GM12874 (cell line): ENCODE measurements around the gene TMEM74B.

Source experiments
- TF ChIP-seq, protein P1 (sequence below): IDR thresholded peaks from 2 replicates; pipeline ENCODE4 v1.5.1; 2011; ENCODE audit warnings: low read depth, mild to moderate bottlenecking, control low read depth, low read length, moderate library complexity; ENCODE audit not compliant: insufficient read depth

Gene TMEM74B

DNA sequence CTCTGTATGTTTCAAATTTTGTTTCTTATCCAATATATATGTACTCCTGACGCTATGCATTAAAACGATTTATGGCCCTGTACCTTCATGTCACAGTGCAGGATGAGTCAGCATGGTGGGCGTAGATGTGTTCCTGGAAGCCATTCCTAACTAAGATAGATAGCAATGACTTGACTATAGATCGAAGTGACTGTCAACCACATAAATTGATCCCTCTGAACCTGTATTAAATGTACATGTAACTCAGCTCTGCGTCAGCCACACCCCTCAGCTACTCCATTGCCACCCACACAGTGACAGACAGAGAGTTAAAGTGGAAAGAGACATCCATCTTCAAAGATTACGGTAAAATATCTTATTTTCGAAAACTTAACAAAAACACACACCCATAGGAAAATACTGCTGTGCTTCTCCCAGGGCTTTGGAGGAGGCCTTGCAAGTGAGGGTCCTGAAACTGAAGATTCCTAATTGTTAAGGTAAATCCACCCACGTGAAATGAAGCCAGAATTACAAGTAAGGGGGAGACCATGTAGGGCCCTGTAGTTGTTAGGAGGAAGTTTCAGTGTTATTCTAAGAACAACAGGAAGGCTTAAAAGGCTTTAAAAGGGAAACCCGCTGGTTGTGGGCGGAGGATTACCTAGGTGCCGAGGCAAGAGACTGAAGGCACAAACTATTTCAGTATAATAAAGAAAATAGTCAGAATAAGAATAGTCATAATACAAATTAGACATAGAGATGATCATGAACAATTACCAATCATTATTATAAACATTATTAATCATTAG, 30.8 kb upstream of the TMEM74B start:
- TF ChIP-seq, protein P1, sequence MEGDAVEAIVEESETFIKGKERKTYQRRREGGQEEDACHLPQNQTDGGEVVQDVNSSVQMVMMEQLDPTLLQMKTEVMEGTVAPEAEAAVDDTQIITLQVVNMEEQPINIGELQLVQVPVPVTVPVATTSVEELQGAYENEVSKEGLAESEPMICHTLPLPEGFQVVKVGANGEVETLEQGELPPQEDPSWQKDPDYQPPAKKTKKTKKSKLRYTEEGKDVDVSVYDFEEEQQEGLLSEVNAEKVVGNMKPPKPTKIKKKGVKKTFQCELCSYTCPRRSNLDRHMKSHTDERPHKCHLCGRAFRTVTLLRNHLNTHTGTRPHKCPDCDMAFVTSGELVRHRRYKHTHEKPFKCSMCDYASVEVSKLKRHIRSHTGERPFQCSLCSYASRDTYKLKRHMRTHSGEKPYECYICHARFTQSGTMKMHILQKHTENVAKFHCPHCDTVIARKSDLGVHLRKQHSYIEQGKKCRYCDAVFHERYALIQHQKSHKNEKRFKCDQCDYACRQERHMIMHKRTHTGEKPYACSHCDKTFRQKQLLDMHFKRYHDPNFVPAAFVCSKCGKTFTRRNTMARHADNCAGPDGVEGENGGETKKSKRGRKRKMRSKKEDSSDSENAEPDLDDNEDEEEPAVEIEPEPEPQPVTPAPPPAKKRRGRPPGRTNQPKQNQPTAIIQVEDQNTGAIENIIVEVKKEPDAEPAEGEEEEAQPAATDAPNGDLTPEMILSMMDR = no peak

DNA sequence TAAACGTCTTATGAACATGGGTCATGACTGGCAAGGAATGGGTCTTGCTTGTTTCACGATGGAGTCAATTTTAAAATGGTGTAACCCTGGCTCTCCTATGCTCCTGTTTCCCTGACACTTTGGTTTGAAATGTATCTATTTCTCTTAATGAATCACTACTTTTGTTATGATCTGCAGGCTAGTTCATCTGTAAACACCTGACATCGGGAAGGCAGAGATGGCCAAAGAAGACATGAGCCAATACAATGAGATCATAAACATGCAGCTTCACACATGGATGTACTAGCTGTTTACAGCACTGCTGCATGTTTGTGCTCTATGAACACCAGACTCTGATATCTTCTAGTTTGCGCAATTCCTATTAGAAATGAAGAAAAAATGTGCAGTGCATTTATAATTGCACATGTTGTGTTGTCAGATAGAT, 30.1 kb upstream of the TMEM74B start:
- TF ChIP-seq, protein P1 = no peak

DNA sequence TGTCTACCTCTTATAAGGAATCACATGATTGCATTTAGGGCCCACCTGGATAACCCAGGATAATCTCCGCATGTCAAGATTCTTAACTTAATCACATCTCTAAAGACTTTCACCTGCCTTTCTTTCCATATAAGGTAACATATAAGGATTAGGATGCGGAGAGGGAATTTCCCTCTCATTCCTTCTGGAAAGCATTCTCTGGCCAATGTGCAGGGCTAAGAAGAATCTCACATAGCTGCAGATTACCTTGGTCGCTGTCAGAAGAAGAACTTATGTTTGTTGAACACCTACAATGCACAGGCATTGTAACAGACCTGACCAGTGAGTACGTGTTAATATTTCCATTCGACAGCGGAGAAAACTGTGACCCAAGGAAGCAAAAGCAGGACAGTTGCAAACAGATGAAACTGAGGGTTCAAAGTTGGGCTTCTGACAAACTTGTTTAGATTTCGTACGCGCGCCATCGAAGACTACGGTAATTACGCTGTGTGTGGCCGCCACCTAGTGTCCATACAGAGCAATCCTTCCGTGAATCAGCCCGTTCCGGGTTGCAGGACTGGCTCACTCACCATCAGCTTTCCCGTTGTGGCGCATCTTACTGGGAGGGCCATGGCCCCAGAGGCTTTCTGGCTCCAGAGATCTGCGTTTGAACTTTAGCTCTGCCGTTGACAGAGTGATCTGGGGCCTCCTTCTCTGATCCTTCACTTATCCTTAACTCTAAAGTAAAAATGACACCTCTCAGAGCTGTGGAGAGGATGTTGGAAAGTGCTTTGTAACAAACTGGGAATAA, 28.0 kb upstream of the TMEM74B start:
- TF ChIP-seq, protein P1 = peak; percentile 82

DNA sequence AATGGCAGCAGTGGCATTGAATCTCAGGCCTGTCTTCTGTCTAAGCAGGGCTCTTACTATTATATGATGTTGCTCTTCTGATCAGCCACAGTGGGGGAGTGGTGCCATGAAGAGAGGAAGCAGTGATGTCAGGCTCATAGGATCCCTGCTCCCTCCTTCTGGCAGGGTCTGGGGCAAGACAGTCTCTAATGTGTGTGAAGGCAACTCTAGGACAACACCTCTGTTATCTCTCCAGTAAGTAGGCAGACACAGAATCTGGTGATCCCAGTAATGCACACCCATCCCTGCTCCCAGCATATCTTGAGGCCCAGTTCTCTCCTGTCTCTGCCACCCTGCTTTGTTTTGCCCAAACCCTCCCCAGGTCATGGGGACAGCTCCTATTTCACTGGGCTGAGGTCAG, 27.2 kb upstream of the TMEM74B start:
- TF ChIP-seq, protein P1 = no peak

DNA sequence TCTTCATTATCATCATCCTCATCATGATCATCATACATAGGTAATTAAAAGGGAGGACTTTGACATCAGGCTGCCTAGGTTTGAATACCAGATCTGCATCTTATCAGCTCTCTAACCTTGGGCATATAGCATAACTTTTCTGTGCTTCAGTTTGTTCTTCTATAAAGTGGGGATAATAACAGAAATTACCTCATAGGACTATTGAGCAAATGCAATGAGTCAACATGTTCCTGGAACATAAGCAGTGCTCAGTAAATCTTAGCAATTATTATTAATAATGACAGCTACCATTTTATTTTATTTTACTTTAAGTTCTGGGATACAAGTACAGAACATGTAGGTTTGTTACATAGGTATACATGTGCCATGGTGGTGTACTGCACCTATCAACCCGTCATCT, 25.7 kb upstream of the TMEM74B start:
- TF ChIP-seq, protein P1 = no peak

DNA sequence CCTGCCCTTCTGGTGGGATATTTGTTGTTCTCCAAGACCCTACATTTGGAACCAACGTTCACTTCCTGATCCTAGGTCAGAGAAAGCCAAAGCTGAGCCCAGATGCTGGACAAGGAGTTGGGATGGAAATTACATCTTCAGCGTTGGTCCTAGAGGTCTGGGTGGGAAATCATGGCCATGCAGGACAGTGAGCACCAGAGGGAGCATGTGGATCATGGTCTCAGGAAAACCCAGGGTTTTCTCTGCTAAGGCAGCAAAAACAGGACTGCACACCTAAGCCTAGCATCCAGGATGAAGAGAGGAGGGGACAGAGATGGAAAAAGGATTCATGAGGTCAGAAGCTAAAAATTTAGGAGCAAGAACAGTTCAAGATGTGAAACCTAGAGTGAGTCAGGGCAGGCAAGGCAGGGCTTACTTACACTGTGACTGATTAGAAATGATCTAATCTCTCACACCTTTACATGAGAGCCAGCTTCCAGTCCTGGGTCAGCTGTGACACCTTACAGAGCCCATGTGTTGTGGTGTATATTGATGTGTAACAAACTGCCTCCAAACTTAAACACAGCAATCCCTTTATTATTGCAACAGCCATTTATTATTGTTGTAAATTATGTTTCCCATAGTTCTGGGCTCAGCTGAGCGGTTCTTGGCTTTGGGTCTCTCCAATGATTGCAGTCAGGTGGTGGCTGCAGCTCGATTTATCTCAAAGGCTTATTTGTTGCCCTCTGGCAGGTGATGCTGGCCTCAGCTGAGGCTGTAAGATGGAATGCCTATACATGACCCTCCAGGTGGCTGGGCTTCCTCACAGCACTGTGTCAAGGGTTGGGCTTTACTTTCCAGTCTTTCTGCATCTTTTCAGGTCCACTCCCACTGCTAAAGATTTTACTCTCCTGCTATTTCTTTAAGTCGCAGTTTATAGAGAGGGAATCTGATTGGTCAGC, 24.9 kb upstream of the TMEM74B start:
- TF ChIP-seq, protein P1 = no peak
